CD4-positive, alpha-beta T cell treated with Interleukin-10 for 1 hour (primary cell): ENCODE data around the gene ITSN1.
"Not testable (repeated sequence)": the region's sequence is repeated elsewhere in the genome, so short reads cannot be mapped to it uniquely, and the experiment has no call there.

Experiments
- DNase-seq: peaks from one replicate; pipeline ENCODE4 v3.0.0-alpha.2; 2020

The ITSN1 gene

GRCh38 chr21:33684068-33684467 lies 41.8 kb downstream of the ITSN1 start:
- no peak for DNase-seq

DNA sequence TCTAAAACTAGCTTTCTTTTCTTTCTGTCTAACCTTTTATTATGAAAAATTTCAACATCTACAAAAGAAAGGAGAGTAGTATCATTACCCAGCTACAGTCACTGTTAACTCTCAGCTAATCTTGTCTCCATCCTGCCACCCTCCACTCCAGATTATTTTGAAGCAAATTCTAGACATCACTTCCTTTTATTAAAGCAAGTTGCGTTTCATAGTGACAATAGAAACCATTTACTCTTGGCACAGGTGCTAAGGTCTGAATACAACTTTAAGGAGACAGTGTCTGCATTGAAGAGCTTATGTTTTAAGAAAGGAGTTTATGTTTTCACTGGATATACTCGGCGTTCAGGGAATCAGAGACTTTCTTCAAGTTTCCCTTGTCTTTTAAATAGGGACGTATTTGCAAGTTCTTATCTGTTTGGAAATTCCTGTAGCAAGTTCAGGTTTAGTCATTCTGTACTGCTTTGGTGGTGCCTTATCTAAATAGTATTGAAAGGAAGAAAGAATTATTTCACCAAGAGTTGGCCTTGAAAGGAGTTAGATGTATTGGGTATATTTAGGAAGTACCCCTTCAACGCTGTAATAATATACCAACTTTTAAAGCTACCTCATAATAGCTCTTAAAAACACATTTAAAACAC lies 42.7 kb downstream of the ITSN1 start:
- DNase-seq, result no peak

DNA sequence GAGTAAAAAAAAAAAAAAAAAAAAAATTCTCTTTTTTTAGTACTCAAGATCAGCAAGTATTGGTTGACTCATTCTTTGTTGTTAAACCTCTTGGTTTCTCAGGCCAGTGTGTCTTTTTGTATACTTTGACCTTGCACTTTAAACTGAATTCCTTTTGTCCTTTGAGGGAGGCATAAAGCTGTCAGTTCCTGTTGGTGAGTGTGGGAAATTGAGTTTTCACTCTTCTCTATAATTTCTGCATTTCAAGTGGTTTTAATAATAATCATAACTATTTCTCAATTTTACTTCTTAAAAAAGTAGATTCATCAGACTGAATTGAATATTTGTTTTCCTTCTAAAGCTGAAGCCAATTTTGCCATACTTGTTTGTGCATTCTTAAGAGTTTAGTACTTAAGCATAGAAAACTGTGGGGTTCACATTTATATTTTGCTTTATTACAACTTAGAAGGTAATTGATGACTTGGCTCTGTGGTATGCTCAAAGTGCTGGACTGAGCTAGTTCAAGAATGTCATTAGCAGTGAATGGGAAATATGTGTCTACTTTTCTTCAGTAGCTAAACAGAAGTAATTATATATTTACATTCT lies 43.4 kb downstream of the ITSN1 start:
- DNase-seq, result no peak

DNA sequence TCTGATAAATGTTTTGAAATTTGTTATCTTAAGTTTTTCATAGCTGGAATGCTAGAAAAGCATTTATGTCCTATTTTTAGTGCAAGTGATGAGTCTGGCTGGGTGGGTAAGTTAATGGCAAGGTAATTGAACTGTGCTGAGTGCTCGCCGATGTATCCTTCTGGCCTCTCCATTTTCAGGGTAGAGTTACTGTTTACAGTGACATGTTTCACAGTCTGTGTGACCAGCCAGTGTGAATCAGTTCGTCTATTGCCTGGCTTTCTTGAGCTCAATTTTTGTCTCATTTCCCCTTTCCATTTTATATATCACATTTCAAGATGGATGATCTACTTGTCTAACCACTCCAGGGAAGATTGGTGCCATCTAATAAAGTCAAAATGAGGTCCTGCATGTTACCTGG lies 44.1 kb downstream of the ITSN1 start:
- no peak for DNase-seq

- no peak for DNase-seq
Observed at GRCh38 chr21:33687634-33688033, 45.3 kb downstream of the ITSN1 start.

DNA sequence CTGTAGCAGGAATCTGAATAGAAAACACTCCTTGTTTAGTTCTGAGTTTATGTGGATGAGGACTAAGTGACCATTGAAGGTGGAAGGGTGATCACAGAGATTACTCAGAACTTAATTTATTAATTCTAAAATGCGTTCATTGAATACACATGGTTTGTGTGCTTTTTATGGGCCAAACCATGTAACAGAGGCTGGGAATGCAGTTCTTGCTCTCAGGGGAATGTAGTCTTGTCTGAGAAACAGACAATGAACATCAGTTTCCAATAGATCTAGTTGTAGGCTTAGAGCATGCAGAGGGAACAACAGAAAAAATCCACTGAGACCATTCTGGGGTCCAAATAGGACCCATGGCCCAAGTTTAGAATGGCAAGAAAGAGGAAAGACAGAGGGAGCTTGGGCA lies 46.1 kb downstream of the ITSN1 start:
- DNase-seq, result no peak

DNA sequence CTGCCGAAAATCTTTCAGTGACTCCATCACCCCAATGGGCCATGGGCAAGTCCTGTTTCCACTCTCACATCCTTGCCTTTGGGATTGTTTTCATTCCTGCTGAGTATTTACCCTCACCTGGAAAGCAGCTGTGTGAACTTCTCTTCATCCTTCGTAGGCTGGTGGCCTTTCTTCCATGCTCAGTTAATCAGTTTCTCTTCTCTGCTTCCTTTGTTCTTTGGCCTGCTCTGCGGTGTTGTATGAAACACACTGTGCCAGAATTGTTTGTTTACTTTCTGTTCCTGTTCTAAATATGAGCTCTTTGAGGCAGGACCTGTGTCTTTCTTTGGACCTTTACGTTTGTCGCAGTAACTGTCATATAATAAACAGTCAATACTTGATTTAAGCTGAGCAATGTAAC lies 48.6 kb downstream of the ITSN1 start:
- DNase-seq, result no peak

GRCh38 chr21:33691945-33692603 lies 49.8 kb downstream of the ITSN1 start:
- no peak for DNase-seq

DNA sequence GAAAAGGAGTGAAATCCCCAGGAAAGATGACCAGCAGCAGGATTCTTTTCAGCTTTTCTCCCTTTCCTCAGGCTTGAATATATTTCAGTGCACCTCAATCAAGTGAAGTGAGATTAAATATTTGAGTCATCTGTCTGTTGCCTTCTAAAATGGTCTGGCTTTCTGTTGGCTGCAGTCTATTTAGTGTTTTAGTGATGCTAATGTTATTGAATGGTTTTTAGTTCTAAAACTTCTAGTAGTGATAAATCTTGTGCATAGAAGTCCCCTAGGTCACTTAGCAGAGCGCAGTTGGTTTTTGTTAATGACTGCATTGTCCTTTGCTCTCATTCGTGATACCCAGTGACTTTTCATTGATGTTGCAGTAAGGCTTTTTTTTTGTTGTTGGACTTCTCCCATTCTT lies 53.5 kb downstream of the ITSN1 start:
- DNase-seq, result no peak

- no peak for DNase-seq
Observed at GRCh38 chr21:33696465-33696864, 54.2 kb downstream of the ITSN1 start.

DNA sequence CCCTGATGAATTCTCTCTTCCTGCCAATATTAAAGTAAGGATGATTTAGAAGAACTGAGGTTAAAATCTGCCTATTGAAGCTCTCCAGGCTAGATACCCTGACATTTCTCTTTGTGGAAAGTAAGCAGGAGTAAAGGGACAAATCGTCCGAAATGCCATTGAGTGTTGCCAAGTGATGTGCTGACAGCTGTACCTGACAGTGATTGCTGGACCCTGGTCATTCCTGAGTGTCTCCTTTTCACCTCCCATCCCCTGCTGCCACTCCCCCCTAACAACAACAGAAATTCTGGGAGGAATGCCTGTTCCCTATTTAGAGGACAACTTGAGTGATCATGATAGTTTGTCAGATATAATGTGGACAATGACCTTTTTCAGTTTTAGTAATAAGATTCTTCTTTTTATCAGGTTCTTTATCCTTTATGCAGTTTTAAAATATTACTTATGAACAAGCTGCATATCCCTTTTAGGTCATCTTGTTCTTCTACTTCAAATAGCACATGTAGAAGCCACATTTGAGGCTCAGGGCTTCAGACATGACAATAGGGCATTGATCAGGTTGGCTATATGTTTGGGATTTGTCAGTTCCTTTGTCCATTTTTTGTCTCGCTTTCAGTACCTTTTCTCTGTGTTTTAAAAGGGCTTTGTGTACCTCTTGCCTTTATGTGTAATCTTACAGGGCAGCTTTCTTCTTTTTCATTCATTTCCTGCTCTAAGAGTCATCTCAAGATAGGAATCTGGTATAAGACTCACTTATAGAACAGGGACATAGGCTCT lies 56.0 kb downstream of the ITSN1 start:
- DNase-seq, result no peak

GRCh38 chr21:33699277-33699676 lies 57.0 kb downstream of the ITSN1 start:
- no peak for DNase-seq

DNA sequence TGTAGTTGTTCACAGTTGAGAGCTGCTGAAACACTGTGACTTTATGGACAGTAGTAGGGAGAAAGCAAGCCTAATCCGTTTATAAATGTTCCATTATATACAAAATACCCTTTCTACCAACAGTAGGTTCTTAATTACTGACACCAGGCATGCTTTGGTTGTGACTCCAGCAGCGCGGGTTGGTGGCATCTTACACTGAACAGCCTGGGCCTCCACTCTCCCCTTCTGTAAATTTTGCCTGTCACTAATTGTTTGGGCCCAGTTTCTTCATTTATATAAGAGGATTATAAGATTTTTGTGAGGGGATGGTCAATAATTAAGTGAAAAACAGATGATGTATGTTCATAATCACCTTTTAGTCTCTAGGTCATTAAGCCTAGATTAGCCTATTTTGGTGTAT lies 58.2 kb downstream of the ITSN1 start:
- no peak for DNase-seq

DNA sequence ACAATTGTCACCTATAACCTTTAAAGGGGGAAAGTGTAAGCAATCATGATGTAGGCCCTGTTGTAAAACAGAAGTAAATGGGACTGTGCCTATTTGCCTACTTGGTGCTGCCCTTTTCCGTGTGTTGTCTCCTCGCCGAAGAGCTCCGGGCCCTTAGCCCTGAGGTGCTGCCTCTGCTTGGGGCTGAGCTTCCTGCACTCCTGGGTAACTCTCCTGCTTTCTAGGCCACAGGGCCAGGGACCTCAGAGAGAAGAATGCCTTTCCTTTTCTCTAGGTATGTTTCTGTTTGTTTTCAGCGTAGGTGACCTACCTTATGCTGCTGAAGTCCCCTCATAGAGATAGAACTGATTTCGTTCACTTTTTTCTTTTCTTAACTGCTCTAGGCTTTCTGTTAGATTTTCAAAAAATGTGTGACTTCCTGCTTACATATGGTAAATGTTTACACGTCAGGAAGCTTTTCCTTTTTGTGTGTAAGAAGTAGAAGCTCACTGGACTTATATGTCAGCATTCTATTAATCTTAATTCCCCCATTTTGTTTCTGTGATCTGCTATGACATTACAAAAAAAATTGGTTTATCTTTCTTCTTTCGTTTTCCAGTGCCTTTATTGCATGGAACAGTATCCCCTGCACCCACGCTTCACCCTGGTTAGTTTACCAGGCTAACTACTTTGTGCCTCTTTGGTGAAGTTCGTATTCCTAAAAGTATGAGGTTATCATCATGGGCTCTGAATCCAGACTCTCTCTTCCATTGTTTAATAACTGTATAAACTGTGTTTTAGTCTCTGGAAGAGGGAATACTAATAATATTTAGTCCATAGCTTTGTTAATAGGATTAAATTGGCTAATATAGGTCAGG lies 61.7 kb downstream of the ITSN1 start:
- no peak for DNase-seq

- DNase-seq, result no peak
Observed at GRCh38 chr21:33707846-33708245, 65.5 kb downstream of the ITSN1 start.

DNA sequence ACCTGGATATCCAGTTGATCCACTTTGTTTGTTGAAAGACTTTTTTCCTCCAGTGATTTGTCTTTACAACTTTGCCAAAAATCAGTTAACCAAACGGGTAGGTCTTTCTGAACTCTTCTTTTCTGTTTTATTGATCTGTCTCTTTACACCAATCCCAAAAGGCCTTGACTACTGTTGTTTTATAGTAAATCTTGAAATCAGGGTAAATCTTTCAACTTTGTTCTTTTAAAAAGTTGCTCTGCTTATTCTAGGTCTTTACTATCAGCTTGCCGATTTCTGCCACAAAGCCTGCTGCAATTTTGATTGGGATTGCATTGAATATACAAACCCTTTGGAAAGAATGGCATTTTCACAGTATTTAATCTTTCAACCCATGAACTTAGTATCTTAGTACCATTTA lies 66.6 kb downstream of the ITSN1 start:
- DNase-seq, result no peak

- no peak for DNase-seq
Observed at GRCh38 chr21:33712022-33712803, 69.9 kb downstream of the ITSN1 start.

DNA sequence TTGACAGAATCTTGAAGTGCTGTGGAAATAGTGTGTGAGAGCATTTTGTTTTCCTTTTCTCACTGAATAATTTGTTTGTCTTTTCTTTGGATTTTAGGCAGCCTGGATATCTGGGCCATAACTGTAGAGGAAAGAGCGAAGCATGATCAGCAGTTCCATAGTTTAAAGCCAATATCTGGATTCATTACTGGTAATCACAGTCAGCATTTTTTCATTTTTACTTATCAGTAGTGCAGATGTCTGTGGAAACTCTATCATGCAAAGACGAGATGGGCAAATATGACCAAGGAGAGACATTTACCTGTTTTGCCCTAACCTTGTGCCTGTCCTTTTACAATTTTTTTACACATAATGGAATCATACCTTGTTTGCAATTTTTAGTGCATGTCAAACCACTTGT lies 78.8 kb downstream of the ITSN1 start:
- no peak for DNase-seq

DNA sequence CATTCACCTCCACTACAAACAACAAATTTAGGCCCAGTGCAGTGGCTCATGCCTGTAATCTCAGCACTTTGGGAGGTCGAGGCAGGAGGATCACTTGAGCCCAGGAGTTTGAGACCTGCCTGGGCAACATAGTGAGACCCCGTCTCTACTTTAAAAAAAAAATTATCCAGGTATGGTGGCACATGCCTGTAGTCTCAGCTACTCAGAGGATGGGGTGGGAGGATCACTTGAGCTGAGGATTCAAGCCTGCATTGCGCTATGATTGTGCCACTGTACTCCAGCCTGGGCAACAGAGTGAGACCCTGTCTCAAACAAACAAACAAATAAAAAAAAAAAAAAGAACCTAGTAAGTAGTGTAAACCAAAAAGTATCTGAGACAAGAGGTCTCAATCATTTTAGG lies 86.8 kb downstream of the ITSN1 start:
- not testable (repeated sequence) for DNase-seq

DNA sequence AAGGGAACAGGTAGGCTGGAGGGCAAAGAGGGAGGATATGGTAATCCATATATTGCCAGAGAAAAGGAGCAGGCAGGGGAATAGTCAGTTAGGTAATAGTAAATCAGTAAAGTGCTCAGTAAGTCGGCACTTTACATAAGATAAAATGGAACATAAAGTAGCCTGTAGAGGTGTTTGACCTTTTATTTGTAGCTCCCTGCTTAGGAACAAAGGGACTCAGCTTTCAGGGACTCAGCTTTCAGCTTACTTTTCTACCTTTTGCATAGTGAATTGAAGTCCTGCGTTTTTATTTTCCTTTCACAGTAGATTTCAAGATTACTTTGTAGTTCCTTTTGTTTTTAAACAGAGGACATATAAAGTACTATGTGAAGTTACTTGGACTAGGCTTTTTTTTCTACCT lies 87.3 kb downstream of the ITSN1 start:
- no peak for DNase-seq

GRCh38 chr21:33731447-33731846 lies 89.1 kb downstream of the ITSN1 start:
- no peak for DNase-seq

DNA sequence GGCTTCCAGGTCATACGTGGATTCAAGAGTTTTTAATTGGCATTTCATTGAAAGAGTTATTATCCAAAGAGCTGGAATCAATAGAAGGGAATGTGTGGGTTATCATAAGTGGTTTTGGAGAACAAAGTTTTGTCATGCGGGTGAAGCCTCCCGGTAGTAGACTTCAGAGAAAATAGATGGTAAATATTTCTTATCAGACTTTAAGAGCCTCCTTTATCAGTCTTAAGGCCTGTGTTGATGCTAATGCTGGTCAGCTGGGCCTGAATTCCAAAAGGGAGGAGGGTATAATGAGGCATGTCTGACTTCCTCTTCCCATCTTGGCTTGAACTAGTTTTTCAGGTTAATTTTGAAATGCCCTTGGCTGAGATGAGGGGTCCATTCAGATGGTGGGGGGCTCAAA lies 89.7 kb downstream of the ITSN1 start:
- DNase-seq, result no peak
